ENCODE results near the gene LRRC30.
"Not testable (repeated sequence)": the region's sequence is repeated elsewhere in the genome, so short reads cannot be mapped to it uniquely, and the experiment has no call there.

The LRRC30 gene

DNA sequence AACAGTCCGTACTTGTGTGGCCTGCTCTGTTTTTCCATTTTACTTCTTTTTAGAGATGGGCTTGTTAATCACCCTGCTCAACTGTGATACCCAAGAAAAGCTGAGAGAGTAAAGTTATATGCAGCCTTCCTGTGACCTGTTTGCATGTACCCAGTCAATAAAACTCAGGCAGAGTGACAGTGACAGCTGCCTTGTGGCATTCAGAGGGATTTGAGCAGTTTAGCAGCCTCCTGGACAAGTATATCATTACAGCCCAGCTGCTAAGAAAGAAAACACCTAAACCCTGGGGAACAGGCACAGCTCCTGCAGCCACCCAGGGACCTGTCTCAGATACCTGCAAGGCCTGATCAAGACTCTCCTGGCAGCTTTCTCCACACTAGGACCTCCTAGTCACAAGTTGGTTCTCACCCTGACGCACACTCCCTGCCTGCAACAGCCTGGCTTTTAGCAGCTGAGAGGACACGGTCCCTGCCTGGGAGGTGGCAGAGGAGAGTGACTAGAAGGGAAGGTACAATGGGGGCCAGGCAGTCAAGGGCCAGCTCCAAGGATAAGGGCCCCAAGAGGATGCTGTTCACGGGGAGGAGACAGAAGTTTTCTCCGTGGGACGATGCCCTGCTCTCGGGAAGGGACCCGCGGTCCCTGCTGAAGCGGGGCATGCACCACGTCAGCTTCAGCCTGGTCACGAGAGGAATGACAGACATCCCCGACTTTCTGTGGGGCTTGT is at the start of gene LRRC30:
TSS of gene LRRC30 (plus strand) at position 464 of the 724 bp plus-strand sequence. CDS start at position 514, 50 bp downstream.
- H3K4me1 Mint-ChIP-seq (ENCODE audit: low read depth), result no peaks in the 10 kb centered on the region
- H3K4me3 Mint-ChIP-seq, result no peak within 1 kb of the TSS
- H3K27me3 Mint-ChIP-seq, result no peaks in the 10 kb centered on the region
- H3K27ac Mint-ChIP-seq, result no peak within 1 kb of the TSS
- H3K9me3 Mint-ChIP-seq, result no peaks in the 10 kb centered on the region
- H3K36me3 Mint-ChIP-seq (ENCODE audit: low read depth), result no peaks in the 10 kb centered on the region

DNA sequence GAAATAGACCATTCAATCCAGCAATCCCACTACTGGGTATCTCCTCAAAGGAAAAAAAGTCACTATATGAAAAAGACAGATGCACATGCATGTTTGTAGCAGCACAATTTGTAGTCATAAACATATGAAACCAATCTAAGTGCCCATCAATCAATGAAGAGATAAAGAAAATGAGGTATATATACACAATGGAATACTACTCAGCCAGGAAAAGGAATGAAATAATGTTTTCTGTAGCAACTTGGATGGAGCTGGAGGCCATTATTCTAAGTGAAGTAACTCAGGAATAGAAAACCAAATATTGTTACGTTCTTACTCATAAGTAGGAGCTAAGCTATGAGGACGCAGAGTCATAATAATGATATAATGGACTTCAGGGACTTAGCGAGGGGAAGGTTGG is 45.2 kb upstream of the LRRC30 start:
- Mint-ChIP-seq H3K27me3 (no peaks in the 10 kb centered on the region), H3K4me3 (no peak overlapping the region), H3K4me1 (ENCODE audit: low read depth) (no peaks in the 10 kb centered on the region), H3K27ac (no peak overlapping the region), H3K36me3 (ENCODE audit: low read depth) (no peaks in the 10 kb centered on the region), H3K9me3 (peaks cover 11% of the 10 kb centered on the region)

DNA sequence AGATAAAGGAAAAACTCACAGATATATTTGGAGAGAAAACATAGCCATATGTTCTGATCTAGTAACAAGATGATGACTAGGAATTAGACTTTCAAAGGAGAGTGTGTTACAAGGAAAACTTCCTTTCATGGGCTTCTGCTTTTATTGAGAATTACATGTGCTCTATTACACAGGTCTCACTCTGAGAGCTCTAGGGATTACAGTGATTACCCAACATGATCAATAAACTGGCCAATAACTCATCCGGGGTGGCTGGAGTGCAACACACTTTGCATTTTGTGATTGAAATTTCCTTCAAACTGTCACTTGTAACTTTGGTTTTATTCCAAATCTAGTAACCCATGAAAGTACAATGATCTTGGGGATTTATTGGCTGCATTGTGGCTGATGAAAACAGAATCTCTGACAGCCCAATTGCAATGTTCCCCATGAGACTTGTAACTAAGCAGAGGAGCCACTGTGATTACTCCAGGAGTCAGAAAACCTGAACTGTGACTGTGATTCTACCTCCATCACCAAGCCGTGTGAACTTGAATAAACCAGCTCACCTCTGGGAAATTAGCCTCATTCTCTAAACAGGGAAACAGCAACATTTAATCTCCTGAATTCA is 40.2 kb upstream of the LRRC30 start:
- no peak overlapping the region for H3K27ac Mint-ChIP-seq
- H3K9me3 Mint-ChIP-seq, result peaks cover 3% of the 10 kb centered on the region
- H3K4me3 Mint-ChIP-seq, result no peak overlapping the region
- no peaks in the 10 kb centered on the region for H3K36me3 Mint-ChIP-seq (ENCODE audit: low read depth)
- H3K4me1 Mint-ChIP-seq (ENCODE audit: low read depth), result no peaks in the 10 kb centered on the region
- no peaks in the 10 kb centered on the region for H3K27me3 Mint-ChIP-seq

- no peaks in the 10 kb centered on the region for H3K36me3 Mint-ChIP-seq (ENCODE audit: low read depth)
- H3K27me3 Mint-ChIP-seq, result no peaks in the 10 kb centered on the region
- H3K9me3 Mint-ChIP-seq, result peaks cover 3% of the 10 kb centered on the region
- H3K4me3 Mint-ChIP-seq, result no peak overlapping the region
- no peaks in the 10 kb centered on the region for H3K4me1 Mint-ChIP-seq (ENCODE audit: low read depth)
- H3K27ac Mint-ChIP-seq, result no peak overlapping the region
Observed at GRCh38 chr18:7191736-7192135, 39.2 kb upstream of the LRRC30 start.

DNA sequence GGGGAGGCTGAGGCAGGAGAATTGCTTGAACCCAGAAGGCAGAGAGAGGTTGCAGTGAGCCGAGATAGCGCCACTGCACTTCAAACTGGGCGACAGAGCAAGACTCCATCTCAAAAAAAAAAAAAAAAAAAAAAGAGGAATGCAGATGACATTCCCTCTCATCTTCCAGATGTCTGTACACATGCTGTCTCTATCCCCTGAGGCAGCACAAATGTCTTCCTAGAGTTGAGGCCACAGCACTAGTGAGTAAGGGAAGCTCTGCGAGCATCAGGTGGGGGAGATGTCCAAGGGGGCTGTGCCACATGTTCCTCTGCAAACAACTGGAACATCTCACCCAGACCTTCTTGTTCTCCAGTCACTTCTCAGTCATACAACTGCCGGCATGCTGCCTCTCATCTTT is 35.6 kb upstream of the LRRC30 start:
- H3K4me3 Mint-ChIP-seq, result no peak overlapping the region
- no peaks in the 10 kb centered on the region for H3K4me1 Mint-ChIP-seq (ENCODE audit: low read depth)
- no peak overlapping the region for H3K27ac Mint-ChIP-seq
- H3K36me3 Mint-ChIP-seq (ENCODE audit: low read depth), result no peaks in the 10 kb centered on the region
- H3K27me3 Mint-ChIP-seq, result no peaks in the 10 kb centered on the region
- peaks cover 3% of the 10 kb centered on the region for H3K9me3 Mint-ChIP-seq

- no peak overlapping the region for H3K4me3 Mint-ChIP-seq
- no peaks in the 10 kb centered on the region for H3K27me3 Mint-ChIP-seq
- no peak overlapping the region for H3K27ac Mint-ChIP-seq
- H3K4me1 Mint-ChIP-seq (ENCODE audit: low read depth), result no peaks in the 10 kb centered on the region
- H3K36me3 Mint-ChIP-seq (ENCODE audit: low read depth), result no peaks in the 10 kb centered on the region
- peaks cover 3% of the 10 kb centered on the region for H3K9me3 Mint-ChIP-seq
Observed at GRCh38 chr18:7196421-7196820, 34.5 kb upstream of the LRRC30 start.

DNA sequence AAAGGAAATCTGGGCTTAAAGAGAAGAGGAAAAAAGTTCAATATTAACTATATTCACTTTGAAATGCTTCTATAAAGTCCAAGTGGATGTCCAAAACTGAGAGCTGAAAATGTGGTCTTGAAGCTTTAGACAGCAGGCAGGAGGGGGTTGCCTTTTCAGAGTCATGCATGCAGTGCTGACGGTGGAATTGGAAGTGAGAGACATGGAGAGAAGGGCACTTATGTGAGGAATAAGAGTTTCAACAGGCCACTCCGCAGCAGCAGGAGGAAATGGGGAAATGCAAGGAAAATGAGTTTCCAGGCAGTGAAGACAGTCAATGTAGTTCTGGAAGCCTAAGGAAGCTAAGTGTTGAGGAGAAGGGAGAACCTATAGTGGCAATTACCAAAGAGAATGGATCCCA is 33.0 kb upstream of the LRRC30 start:
- Mint-ChIP-seq H3K4me1 (ENCODE audit: low read depth) (no peaks in the 10 kb centered on the region), H3K36me3 (ENCODE audit: low read depth) (no peaks in the 10 kb centered on the region), H3K27me3 (no peaks in the 10 kb centered on the region), H3K4me3 (no peak overlapping the region), H3K27ac (no peak overlapping the region), H3K9me3 (peaks cover 3% of the 10 kb centered on the region)

DNA sequence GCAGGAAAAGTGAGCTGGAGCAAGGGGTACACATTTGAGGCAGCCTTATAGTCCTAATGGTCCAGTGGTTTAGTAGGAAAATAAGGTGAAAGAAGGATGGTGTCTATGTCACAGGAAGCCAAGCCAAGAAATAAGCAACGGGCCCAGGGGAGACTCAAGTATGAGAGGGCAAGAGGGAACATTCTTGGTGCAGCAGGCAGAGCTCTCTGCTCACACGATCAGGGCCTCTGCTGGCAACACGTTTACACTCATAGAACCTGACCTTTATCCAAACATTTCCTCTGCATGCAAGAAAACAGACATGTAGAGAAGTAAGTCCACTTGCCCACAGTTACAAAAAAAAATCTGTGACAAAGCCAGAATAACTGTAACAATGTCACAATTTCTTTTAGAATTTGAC is 32.6 kb upstream of the LRRC30 start:
- peaks cover 3% of the 10 kb centered on the region for H3K9me3 Mint-ChIP-seq
- no peaks in the 10 kb centered on the region for H3K27me3 Mint-ChIP-seq
- H3K36me3 Mint-ChIP-seq (ENCODE audit: low read depth), result no peaks in the 10 kb centered on the region
- H3K4me3 Mint-ChIP-seq, result no peak overlapping the region
- H3K4me1 Mint-ChIP-seq (ENCODE audit: low read depth), result no peaks in the 10 kb centered on the region
- no peak overlapping the region for H3K27ac Mint-ChIP-seq

DNA sequence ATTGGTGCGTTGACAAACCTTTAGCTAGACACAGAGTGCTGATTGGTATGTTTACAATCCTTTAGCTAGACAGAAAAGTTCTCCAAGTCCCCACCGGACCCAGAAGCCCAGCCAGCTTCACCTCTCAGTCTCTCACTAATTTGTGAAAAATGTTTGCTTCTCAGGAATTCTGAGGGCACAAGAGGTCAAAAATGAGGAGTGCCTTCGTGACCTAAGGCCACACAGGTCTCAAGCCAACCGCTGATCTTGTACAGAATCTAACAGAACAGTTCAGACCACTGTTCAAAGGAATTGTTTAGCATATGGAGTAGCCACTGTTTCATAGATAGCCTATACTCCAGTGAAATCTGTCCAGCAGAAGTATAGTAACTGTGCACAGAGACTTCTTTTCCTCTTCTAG is 29.8 kb upstream of the LRRC30 start:
- H3K27ac Mint-ChIP-seq, result no peak overlapping the region
- no peaks in the 10 kb centered on the region for H3K27me3 Mint-ChIP-seq
- H3K4me3 Mint-ChIP-seq, result no peak overlapping the region
- H3K4me1 Mint-ChIP-seq (ENCODE audit: low read depth), result no peaks in the 10 kb centered on the region
- no peaks in the 10 kb centered on the region for H3K9me3 Mint-ChIP-seq
- H3K36me3 Mint-ChIP-seq (ENCODE audit: low read depth), result no peaks in the 10 kb centered on the region

DNA sequence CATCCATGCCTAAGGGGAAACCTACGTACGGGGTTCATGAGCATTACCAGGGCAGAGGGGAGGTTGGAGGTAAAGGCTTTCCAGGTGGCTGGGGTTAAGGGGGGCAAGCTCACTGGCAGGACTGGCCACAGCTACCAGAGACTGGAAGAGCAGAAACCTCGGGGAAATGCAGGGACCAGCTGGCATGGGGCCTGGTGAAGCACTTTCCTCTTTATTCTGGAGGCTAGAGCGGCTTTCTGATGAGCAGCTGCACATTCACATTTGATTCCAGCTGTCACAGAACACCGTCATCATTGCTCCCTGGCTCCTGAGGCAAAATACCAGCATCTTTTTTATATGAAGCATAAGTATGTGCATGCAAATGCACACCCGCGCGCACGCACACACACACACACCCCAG is 28.7 kb upstream of the LRRC30 start:
- H3K4me3 Mint-ChIP-seq, result no peak overlapping the region
- H3K36me3 Mint-ChIP-seq (ENCODE audit: low read depth), result no peaks in the 10 kb centered on the region
- no peaks in the 10 kb centered on the region for H3K9me3 Mint-ChIP-seq
- H3K27ac Mint-ChIP-seq, result no peak overlapping the region
- H3K4me1 Mint-ChIP-seq (ENCODE audit: low read depth), result no peaks in the 10 kb centered on the region
- H3K27me3 Mint-ChIP-seq, result no peaks in the 10 kb centered on the region

DNA sequence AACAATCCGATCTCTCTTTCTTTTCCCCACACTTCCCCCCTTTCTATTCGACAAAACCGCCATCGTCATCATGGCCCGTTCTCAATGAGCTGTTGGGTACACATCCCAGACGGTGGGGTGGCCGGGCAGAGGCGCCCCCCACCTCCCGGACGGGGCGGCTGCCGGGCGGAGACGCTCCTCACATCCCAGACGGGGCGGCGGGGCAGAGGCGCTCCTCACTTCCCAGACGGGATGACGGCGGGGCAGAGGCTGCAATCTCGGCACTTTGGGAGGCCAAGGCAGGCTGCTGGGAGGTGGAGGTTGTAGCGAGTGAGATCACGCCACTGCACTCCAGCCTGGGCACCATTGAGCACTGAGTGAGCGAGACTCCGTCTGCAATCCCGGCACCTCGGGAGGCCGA is 27.3 kb upstream of the LRRC30 start:
- not testable (repeated sequence) for H3K4me3 Mint-ChIP-seq; H3K9me3 Mint-ChIP-seq; H3K36me3 Mint-ChIP-seq (ENCODE audit: low read depth); H3K27me3 Mint-ChIP-seq; H3K27ac Mint-ChIP-seq; H3K4me1 Mint-ChIP-seq (ENCODE audit: low read depth)

DNA sequence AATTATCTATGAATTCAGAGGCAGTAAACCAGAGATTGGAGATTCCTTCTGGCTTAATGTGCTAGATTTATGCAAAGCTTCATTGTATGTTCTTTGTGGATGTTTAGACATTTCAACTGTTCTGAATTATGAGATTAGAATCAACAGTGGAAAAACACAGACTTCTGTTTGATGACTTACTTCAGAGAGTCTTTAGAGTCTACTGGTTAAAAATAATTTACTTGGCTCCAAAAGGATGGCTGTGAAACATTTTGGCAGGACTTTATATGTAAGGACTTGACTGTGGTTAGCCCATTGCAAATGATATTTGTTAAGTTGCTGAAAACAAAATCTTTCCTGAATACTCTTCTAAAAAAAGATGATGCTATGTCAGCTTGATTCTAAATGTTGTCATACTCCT is 25.5 kb upstream of the LRRC30 start:
- no peaks in the 10 kb centered on the region for H3K27me3 Mint-ChIP-seq
- H3K27ac Mint-ChIP-seq, result no peak overlapping the region
- no peaks in the 10 kb centered on the region for H3K9me3 Mint-ChIP-seq
- H3K4me3 Mint-ChIP-seq, result no peak overlapping the region
- no peaks in the 10 kb centered on the region for H3K36me3 Mint-ChIP-seq (ENCODE audit: low read depth)
- H3K4me1 Mint-ChIP-seq (ENCODE audit: low read depth), result no peaks in the 10 kb centered on the region

DNA sequence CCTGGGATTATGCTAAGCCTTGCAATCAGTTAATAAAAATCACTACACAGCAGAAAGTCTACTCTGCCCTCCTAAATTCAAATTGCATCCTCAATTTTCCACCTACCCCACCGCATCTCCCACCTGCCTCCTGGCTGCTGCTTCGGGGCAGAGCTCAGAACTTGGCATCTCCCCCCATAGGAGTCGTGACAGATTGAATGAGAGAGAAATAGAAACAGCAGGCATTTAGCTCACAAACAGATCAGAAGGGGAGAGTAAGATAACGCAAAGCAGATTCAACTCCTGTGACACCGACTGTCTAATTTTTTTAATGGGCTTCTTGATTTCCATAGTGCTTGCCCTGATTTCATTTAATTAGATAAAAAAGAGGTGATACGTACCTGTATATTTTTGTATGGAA is 24.7 kb upstream of the LRRC30 start:
- H3K9me3 Mint-ChIP-seq, result no peaks in the 10 kb centered on the region
- H3K27ac Mint-ChIP-seq, result no peak overlapping the region
- H3K27me3 Mint-ChIP-seq, result no peaks in the 10 kb centered on the region
- no peak overlapping the region for H3K4me3 Mint-ChIP-seq
- H3K36me3 Mint-ChIP-seq (ENCODE audit: low read depth), result no peaks in the 10 kb centered on the region
- H3K4me1 Mint-ChIP-seq (ENCODE audit: low read depth), result no peaks in the 10 kb centered on the region

- H3K27me3 Mint-ChIP-seq, result no peaks in the 10 kb centered on the region
- no peaks in the 10 kb centered on the region for H3K36me3 Mint-ChIP-seq (ENCODE audit: low read depth)
- H3K27ac Mint-ChIP-seq, result no peak overlapping the region
- H3K4me3 Mint-ChIP-seq, result no peak overlapping the region
- H3K4me1 Mint-ChIP-seq (ENCODE audit: low read depth), result no peaks in the 10 kb centered on the region
- H3K9me3 Mint-ChIP-seq, result no peaks in the 10 kb centered on the region
Observed at GRCh38 chr18:7207366-7207915, 23.4 kb upstream of the LRRC30 start.

GRCh38 chr18:7221424-7222155 is 9.3 kb upstream of the LRRC30 start:
- no peaks in the 10 kb centered on the region for H3K27me3 Mint-ChIP-seq
- H3K36me3 Mint-ChIP-seq (ENCODE audit: low read depth), result no peaks in the 10 kb centered on the region
- H3K9me3 Mint-ChIP-seq, result no peaks in the 10 kb centered on the region
- H3K4me1 Mint-ChIP-seq (ENCODE audit: low read depth), result no peaks in the 10 kb centered on the region
- no peak overlapping the region for H3K27ac Mint-ChIP-seq
- H3K4me3 Mint-ChIP-seq, result no peak overlapping the region
